ENCODE data around the gene GFY.
A peak's percentile ranks its signal among the peaks of the same experiment; 100 is the strongest.

GFY gene

GRCh38 chr19:49408816-49409440 lies 16.3 kb upstream of the GFY start:
- no peak for DNase-seq

- peak in 1 of 5 donors; percentile 52 for DNase-seq
These were observed 15.7 kb upstream of the GFY start for GRCh38 chr19:49409441-49410029.

- DNase-seq = no peak
These were observed 13.4 kb upstream of the GFY start for GRCh38 chr19:49411681-49412326.

GRCh38 chr19:49413348-49413747 lies 11.8 kb upstream of the GFY start:
- DNase-seq = no peak

GRCh38 chr19:49414256-49414655 lies 10.9 kb upstream of the GFY start:
- DNase-seq = no peak

GRCh38 chr19:49415102-49415809 lies 9.9 kb upstream of the GFY start:
- no peak for DNase-seq

GRCh38 chr19:49415810-49416200 lies 9.4 kb upstream of the GFY start:
- no peak for DNase-seq

- no peak for DNase-seq
These were observed 8.1 kb upstream of the GFY start for GRCh38 chr19:49417088-49417487.

GRCh38 chr19:49418511-49418910 lies 6.7 kb upstream of the GFY start:
- DNase-seq = no peak

- DNase-seq = no peak
These were observed 6.0 kb upstream of the GFY start for GRCh38 chr19:49419173-49419572.

GRCh38 chr19:49420227-49420626 lies 5.0 kb upstream of the GFY start:
- no peak for DNase-seq

- peak in 1 of 5 donors; percentile 39 for DNase-seq
These were observed 3.9 kb upstream of the GFY start for GRCh38 chr19:49421039-49421877.

- DNase-seq = no peak
These were observed 3.3 kb upstream of the GFY start for GRCh38 chr19:49421878-49422202.

GRCh38 chr19:49422407-49423070 lies 2.6 kb upstream of the GFY start:
- DNase-seq = peak in 2 of 5 donors; percentile 45 to 71

GRCh38 chr19:49423071-49423984 lies 1.9 kb upstream of the GFY start, which contains the start of gene PTH2:
Gene PTH2 (minus strand): TSS chr19:49423441. CDS start chr19:49423339, 102 bp downstream.
- DNase-seq = no peak

GRCh38 chr19:49423985-49424303 lies 1.2 kb upstream of the GFY start:
- no peak for DNase-seq

GRCh38 chr19:49425922-49426592 lies 869 bp downstream of the GFY start:
- DNase-seq = no peak

- DNase-seq = no peak
These were observed 2.2 kb downstream of the GFY start for GRCh38 chr19:49427339-49427738.

GRCh38 chr19:49427855-49428546 lies 2.8 kb downstream of the GFY start:
- peak in 1 of 5 donors; percentile 30 for DNase-seq
